Tibial nerve (tissue), 4 donors: ENCODE data around the gene GPR142. TPM values are rescaled to one million over a fixed set of nuclear protein-coding genes. Genes with fewer than 3 reads are reported as not detected.

ENCODE experiments used
- DNase-seq, 2 donors: peaks; one replicate each; pipeline ENCODE4 v3.0.0-alpha.2; 2019; ENCODE audit warnings: low spot score in 2 of 2
- H3K27ac ChIP-seq, 4 donors: fragments of 200-600 bp; sonication (generic) in 3 of 4; one replicate each; pipeline ENCODE4 v1.5.1; 2017 to 2019; ENCODE audit warnings: mild to moderate bottlenecking in 1 of 4
- H3K27me3 ChIP-seq, 2 donors: fragments of 200-600 bp; sonication (generic) in 1 of 2; one replicate each; pipeline versions ENCODE4 v1.5.1 to v1.6.0; 2017 to 2019
- H3K36me3 ChIP-seq, 3 donors: fragments of 200-600 bp; sonication (generic); one replicate each; pipeline ENCODE4 v1.5.1; 2018 to 2019
- H3K4me1 ChIP-seq, 4 donors: fragments of 200-600 bp; sonication (generic) in 3 of 4; one replicate each; pipeline ENCODE4 v1.5.1; 2017 to 2019
- H3K4me3 ChIP-seq, 4 donors: fragments of 200-600 bp; sonication (generic) in 3 of 4; one replicate each; pipeline ENCODE4 v1.5.1; 2017 to 2019; ENCODE audit warnings: mild to moderate bottlenecking in 1 of 4, moderate library complexity in 1 of 4
- H3K9me3 ChIP-seq, 4 donors: fragments of 200-600 bp; sonication (generic) in 3 of 4; one replicate each; pipeline ENCODE4 v1.5.1; 2017 to 2019
- EP300 ChIP-seq, 2 donors: sonication (generic); formaldehyde crosslinking; IDR thresholded peaks; one replicate each; pipeline ENCODE4 v1.6.1; 2017; ENCODE audit warnings: antibody characterized with exemption in 2 of 2, mild to moderate bottlenecking in 1 of 2
- POLR2A ChIP-seq, 2 donors: fragments of 450-650 bp; IDR thresholded peaks; one replicate each; pipeline ENCODE4 v1.6.1; 2017; ENCODE audit warnings: antibody characterized with exemption in 2 of 2, mild to moderate bottlenecking in 2 of 2, moderate library complexity in 2 of 2
- WGBS, 2 donors: methylation state at CpG; one replicate each; pipeline ENCODE4 v1.1.5; 2018; 5-methylcytosine and 5-hydroxymethylcytosine counted together
- total RNA-seq, 4 donors: library from RNA; depleted of rRNA; stranded (reverse); fragments of >200 nt; gene quantifications; one replicate each; pipeline ENCODE4 v1.1.0, GENCODE V29; 2016
- TF ChIP-seq, protein P1 (sequence below), 5 experiments: fragments of 200-600 bp in 3 of 5; fragments of 450-650 bp in 2 of 5; sonication (generic) in 3 of 5; IDR thresholded peaks; one replicate each; pipeline ENCODE4 v1.5.1; 2016 to 2019; ENCODE audit warnings: antibody characterized with exemption in 5 of 5, mild to moderate bottlenecking in 3 of 5, moderate library complexity in 2 of 5

Gene GPR142
- total RNA-seq, 4 donors from 2014 or later, result 0.59 to 2.8 TPM; not detected in 2

DNA sequence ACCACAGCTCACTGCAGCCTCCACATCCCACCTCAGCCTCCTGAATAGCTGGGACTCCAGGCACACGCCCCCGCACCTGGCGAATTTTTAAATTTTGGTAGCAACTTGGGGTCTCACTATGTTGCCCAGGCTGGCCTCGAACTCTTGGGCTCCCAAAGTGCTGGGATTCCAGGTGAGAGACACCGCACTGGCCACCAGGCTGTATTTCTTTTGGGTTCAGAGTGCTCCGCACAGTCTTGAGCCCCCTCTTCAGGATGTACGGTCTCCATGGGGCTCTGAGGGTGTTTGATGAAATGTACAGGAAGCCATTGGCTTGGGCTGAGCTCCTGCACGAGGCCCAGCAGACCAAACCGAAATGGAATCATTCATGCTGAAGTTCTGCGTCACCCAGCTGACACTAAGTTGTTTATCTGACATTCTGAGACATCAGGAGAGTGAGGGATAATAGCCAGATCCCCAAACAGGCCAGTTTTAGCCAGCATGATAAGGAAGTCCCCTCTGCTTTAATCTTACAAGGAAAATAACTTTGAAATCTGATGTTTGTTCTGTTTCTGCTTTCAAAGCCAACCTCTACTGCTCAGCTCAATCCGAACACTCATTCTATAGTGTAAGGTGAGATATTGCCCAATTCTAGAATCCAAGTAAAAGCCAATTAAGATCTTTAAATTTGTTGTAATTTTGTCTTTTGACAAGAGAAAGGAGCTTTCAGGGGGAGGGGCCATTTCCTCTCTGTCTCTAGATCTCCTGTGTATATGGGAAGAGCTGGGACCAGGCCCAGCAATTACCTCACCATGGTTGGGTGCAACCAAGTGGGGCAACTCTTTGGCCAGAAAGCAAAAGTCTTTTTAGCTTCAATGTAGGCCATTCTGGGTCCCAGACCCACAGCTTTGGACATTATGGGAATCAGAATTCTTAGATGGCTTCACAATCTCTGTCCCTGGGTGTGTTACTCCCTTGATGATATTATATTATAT, 23.7 kb downstream of the GPR142 start:
- Histone ChIP-seq H3K27me3 (no peaks in the 10 kb centered on the region), H3K9me3 (peaks cover 0 to 4% (median 0%) of the 10 kb centered on the region in 4 donors), H3K36me3 (no peaks in the 10 kb centered on the region), H3K4me1 (no peaks in the 10 kb centered on the region), H3K27ac (no peak overlapping the region), H3K4me3 (no peak overlapping the region)
- 85 to 86% methylated on average over 11 of the region's 11 CpGs for WGBS, 2 donors
- DNase-seq, result no peak
- no peak for TF ChIP-seq POLR2A (IDR thresholded peaks at IDR 0.05)
- TF ChIP-seq, protein P1, sequence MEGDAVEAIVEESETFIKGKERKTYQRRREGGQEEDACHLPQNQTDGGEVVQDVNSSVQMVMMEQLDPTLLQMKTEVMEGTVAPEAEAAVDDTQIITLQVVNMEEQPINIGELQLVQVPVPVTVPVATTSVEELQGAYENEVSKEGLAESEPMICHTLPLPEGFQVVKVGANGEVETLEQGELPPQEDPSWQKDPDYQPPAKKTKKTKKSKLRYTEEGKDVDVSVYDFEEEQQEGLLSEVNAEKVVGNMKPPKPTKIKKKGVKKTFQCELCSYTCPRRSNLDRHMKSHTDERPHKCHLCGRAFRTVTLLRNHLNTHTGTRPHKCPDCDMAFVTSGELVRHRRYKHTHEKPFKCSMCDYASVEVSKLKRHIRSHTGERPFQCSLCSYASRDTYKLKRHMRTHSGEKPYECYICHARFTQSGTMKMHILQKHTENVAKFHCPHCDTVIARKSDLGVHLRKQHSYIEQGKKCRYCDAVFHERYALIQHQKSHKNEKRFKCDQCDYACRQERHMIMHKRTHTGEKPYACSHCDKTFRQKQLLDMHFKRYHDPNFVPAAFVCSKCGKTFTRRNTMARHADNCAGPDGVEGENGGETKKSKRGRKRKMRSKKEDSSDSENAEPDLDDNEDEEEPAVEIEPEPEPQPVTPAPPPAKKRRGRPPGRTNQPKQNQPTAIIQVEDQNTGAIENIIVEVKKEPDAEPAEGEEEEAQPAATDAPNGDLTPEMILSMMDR (IDR thresholded peaks at IDR 0.05), result no peak
- TF ChIP-seq EP300 (IDR thresholded peaks at IDR 0.05), result no peak

DNA sequence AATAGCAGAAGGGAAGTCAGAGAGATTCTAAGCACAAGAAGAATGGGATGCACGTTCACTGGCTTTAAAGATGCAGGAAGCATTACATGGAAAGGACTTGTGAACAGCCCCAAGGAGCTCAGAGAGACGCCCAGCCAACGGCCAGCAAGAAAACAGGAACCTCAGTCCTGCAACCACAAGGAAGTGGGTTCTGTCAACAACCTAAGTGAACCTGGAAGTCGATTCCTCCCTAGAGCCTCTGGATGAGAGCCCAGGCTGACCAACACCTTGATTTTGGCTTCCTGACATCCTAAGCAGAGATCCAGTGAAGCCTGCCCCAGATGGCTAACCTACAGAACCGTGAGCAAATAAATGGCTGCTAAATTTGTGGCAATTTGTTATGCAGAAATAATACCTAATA, 24.5 kb downstream of the GPR142 start:
- Histone ChIP-seq H3K9me3 (peaks cover 0 to 4% (median 0%) of the 10 kb centered on the region in 4 donors), H3K27me3 (no peaks in the 10 kb centered on the region), H3K27ac (no peak overlapping the region), H3K4me1 (no peaks in the 10 kb centered on the region), H3K36me3 (no peaks in the 10 kb centered on the region), H3K4me3 (no peak overlapping the region)
- TF ChIP-seq POLR2A (IDR thresholded peaks at IDR 0.05), result no peak
- no peak for DNase-seq
- WGBS, 2 donors, result 66 to 83% methylated on average over 5 of the region's 5 CpGs

DNA sequence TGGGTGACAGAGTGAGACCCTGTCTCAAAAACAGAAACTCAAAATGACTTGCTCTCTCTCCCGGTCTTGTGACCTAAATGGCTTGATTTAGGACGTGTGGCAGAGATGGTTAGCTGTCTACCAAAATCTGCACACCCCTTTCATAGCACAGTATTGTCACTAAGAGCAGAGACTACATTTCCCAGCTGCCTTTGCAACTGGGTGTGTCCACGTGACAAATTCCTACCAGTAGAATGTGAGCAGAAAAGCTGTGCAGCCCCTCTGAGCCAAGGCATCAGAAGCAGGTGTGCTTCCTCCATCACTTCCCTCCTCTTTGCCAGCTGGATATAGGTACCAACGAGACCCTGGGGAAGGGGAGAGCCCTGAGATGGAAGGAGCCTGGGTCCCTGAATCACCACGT, 25.5 kb downstream of the GPR142 start:
- 61 to 66% methylated on average over 5 of the region's 5 CpGs for WGBS, 2 donors
- H3K4me3 ChIP-seq, result no peak overlapping the region
- H3K4me1 ChIP-seq, result no peaks in the 10 kb centered on the region
- no peaks in the 10 kb centered on the region for H3K27me3 ChIP-seq
- H3K27ac ChIP-seq, result no peak overlapping the region
- no peaks in the 10 kb centered on the region for H3K36me3 ChIP-seq
- DNase-seq, result no peak
- H3K9me3 ChIP-seq, result peaks cover 0 to 4% (median 0%) of the 10 kb centered on the region in 4 donors
- TF ChIP-seq, protein P1 (IDR thresholded peaks at IDR 0.05), result no peak
- TF ChIP-seq POLR2A (IDR thresholded peaks at IDR 0.05) (no peak), EP300 (IDR thresholded peaks at IDR 0.05) (no peak)

DNA sequence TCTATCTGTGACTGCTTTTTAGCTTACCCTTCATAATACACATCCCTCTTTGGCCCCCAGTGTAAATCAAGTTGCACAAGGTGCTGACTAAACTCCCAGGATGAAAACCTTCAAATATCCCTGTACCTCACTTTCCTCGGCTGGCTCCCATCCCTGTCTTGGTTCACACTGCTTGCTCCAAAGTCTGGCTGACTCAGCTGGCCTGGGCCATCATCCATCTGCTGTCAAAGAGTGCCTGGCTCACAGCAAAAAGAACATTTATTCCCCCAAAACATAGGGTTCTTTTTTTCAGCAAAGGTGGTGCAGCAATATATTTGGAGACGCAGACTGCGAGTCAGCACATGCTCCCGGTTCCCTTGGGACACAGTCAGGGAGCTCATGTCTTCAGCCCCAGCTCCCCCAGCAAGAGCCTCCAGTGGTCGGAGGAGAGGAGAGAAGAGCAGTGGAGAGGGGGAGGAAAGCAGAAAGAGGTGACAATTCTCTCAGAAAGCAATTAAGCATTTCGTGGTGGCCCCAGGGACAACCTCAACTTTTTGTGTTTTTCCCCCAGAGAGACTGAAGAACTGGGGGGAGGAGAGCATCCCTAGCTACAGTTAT, 26.1 kb downstream of the GPR142 start:
- Histone ChIP-seq H3K36me3 (no peaks in the 10 kb centered on the region), H3K4me3 (no peak overlapping the region), H3K27ac (no peak overlapping the region), H3K27me3 (no peaks in the 10 kb centered on the region), H3K4me1 (no peaks in the 10 kb centered on the region), H3K9me3 (peaks cover 0 to 4% (median 0%) of the 10 kb centered on the region in 4 donors)
- 60 to 82% methylated on average over 6 of the region's 6 CpGs for WGBS, 2 donors
- TF ChIP-seq POLR2A (IDR thresholded peaks at IDR 0.05) (no peak), EP300 (IDR thresholded peaks at IDR 0.05) (no peak)
- TF ChIP-seq, protein P1 (IDR thresholded peaks at IDR 0.05), result no peak
- no peak for DNase-seq

DNA sequence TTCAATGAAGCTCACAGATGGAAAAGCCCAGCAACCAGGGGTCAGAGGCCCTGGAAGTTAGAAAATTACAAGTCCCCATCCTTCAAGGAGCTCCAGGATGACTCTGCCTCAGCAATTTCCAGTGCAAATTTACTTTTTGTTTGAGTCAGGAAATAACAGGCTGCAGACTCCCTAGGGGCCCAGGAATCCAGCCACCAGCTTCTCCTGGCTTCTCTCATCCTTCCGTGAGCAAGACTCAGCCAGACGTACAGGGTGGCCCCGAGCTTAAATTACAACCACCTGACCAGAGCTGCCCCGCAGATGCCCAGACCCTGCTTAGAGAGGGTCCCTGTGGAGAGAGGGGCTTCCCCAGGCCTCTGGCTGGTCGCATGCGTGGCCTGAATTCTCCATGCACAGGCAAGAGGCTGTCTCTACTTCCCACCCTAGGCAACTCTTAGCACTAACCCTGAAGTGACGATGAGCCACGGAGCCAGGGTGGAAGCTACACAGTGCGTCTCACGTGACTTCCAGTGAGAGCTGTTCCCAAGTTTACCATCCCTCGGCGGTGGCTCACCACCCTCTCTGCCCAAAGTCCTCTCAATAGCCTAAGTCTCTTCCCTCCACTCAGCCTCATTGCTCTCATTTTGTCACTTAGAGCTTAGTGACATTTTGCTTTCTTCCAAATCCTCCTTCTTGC, 27.1 kb downstream of the GPR142 start:
- H3K4me3 ChIP-seq, result no peak overlapping the region
- WGBS, 2 donors, result 73 to 82% methylated on average over 10 to 12 of the region's 12 CpGs
- H3K36me3 ChIP-seq, result no peaks in the 10 kb centered on the region
- no peaks in the 10 kb centered on the region for H3K27me3 ChIP-seq
- no peaks in the 10 kb centered on the region for H3K4me1 ChIP-seq
- TF ChIP-seq POLR2A (IDR thresholded peaks at IDR 0.05) (no peak), EP300 (IDR thresholded peaks at IDR 0.05) (no peak)
- TF ChIP-seq, protein P1 (IDR thresholded peaks at IDR 0.05), result no peak
- peaks cover 0 to 4% (median 0%) of the 10 kb centered on the region in 4 donors for H3K9me3 ChIP-seq
- no peak overlapping the region for H3K27ac ChIP-seq
- no peak for DNase-seq
